ENCODE data around the gene ACLY.
"Not testable (repeated sequence)": the region's sequence is repeated elsewhere in the genome, so short reads cannot be mapped to it uniquely, and the experiment has no call there.

Gene ACLY

GRCh38 chr17:41835800-41836549 lies 82.8 kb downstream of the ACLY start, which contains the start of gene NT5C3B:
TSS of gene NT5C3B (minus strand) at chr17:41836232. CDS start at chr17:41836193, 39 bp downstream.
- no peak for DNase-seq (ENCODE audit: low read depth, low spot score)

- no peak for DNase-seq (ENCODE audit: low read depth, low spot score)
These were observed 83.4 kb downstream of the ACLY start for GRCh38 chr17:41835214-41835799.

GRCh38 chr17:41829961-41830360 lies 88.8 kb downstream of the ACLY start:
- not testable (repeated sequence) for DNase-seq (ENCODE audit: low read depth, low spot score)

- DNase-seq (ENCODE audit: low read depth, low spot score) = no peak
These were observed 93.4 kb downstream of the ACLY start for GRCh38 chr17:41825175-41825845.

GRCh38 chr17:41824086-41824485 lies 94.7 kb downstream of the ACLY start:
- DNase-seq (ENCODE audit: low read depth, low spot score) = no peak

- no peak for DNase-seq (ENCODE audit: low read depth, low spot score)
These were observed 95.2 kb downstream of the ACLY start for GRCh38 chr17:41823580-41823979.

GRCh38 chr17:41823141-41823524 lies 95.6 kb downstream of the ACLY start:
- no peak for DNase-seq (ENCODE audit: low read depth, low spot score)

- no peak for DNase-seq (ENCODE audit: low read depth, low spot score)
These were observed 96.3 kb downstream of the ACLY start for GRCh38 chr17:41822216-41823140.

GRCh38 chr17:41821776-41822175 lies 97.0 kb downstream of the ACLY start:
- DNase-seq (ENCODE audit: low read depth, low spot score) = no peak

- no peak for DNase-seq (ENCODE audit: low read depth, low spot score)
These were observed 100.7 kb downstream of the ACLY start for GRCh38 chr17:41818024-41818423.

Data from activated naive CD8-positive, alpha-beta T cell treated with anti-CD3 and anti-CD28 coated beads, Interleukin-2, amount 50 U/mL, for 16 hours (primary cell).